Activated gamma-delta T cell treated with Interleukin-2 at 50 U/mL for 16 hours (primary cell): ENCODE data around the gene GATAD2B.
"Not testable (repeated sequence)": the region's sequence is repeated elsewhere in the genome, so short reads cannot be mapped to it uniquely, and the experiment has no call there.

ENCODE experiments used
- DNase-seq: peaks from one replicate; pipeline ENCODE4 v3.0.0-alpha.2; 2020

Gene GATAD2B

DNA sequence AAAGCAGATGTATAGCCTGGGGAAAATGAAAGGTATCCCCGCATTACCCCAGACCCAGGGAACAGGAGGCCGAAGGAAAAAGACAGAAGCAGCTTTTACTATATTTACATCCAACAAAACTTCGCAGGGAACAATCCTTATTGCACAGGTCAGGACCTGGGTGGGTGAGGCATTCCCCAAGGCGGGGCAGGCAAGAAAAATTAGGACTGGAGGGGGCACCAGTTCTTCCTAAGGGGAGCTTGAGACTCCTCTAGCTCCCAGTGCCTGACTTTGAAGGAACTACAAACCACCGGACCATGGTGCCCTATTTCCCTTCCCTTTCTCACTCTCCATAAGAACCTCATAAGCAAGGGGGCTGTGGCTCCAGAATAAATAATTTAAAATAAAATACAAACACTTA is 6.7 kb upstream of the GATAD2B start:
- DNase-seq: no peak

DNA sequence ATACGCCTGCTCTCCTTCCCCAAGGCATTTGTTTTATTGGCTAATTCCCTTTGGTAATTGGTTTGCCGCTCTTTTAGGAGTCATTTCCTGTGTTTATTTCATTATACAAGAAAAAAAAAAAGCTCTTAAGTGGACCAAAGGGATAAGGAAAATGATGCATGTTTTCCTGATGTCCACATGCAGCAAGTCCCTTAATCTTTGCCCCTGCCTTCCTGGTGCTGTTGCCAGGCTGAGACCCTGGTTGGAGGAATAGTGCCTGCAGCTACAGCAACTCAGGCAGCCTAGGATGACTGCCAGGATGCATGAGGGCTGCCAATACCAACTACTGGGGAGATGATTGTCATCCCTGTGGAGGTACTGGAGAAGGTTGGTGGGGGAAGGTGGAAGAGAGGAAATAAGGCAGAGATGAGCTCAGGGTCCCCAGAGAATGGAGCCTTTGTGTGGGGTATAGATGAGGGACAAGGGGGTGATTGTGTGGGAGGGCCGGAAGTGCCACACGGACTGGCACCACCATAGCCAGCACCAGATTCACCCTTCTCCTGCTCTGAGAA is 6.1 kb upstream of the GATAD2B start:
- no peak for DNase-seq

DNA sequence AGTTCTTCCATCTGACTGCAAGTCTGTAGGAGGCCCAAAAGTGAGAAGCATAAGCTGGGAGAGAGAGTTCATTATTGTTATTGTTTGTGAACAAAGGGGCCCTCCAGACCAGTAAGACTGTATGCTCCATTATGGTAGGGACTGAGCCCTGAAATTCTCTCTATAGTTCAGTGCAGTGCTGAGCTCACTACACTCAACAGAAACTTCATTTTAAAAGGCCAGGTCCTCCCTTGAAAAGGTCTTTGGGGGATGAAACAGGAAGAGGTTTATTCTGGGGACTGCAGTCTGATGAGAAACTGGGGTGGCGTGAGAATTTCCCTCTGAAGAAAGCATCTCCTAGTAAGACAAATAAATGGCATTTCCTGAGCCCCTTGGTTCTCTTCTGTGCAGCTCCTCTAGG is 5.5 kb upstream of the GATAD2B start:
- DNase-seq: no peak

DNA sequence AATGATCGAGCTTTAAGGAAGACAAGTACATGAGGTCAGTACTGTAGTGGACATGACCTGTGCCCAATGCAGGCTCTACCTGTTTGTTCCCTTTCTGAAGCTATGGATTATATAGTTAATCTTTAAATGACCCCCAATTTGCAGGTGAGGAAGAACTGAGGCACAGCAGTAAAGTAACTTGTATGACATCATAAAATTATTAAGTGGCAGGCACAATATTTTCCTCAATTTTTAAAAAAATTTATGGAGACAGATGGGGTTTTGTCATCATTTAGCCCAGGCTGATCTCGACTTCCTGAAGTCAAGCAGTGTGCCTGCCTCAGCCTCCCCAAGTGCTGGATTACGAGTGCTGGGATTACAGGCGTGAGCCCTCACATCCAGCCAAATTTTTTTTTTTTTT is 3.6 kb upstream of the GATAD2B start:
- no peak for DNase-seq

DNA sequence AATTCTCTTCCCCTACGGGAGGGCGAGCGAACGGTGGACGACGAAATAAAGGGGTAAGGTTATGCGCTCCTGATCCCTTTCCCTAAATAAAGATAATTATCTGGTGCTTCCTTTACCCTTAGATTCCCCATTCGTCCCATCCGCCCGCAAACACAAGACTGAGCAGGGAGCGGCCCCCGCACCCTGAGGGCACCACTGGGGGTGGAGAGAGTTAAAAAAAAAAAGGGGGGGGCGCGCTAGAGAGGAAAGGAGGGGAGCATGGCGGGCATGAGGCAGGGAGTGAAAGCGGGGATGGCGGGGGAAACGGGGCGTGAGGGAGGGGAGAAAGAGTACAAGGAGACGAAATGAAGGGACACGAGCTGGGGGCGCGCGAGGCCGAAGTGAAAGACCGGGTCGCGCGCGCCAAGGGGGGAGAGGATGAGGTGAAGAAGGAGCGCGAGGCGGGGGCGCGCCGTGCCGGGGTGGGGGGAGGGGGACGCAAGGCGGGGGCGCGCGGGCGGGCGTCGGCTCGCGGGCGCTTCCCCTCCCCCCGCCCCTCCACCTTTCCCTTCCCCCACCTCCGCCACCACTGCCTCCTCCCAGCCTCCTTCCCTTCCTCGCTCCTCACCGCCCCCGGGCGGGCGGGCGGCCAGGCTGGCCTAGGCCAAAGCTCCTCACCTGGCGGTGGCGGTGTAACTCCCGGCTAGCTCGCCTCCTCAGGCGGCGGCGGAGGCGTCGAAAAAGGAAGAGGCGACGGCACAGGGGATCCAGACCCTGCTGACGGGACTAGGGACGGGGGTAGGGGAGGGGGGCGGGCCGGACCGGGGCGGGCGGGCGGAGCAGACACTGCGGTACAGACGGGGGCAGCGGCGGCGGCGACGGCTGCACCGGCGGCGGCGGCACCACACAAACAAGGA is 448 bp downstream of the GATAD2B start:
- DNase-seq: no peak

DNA sequence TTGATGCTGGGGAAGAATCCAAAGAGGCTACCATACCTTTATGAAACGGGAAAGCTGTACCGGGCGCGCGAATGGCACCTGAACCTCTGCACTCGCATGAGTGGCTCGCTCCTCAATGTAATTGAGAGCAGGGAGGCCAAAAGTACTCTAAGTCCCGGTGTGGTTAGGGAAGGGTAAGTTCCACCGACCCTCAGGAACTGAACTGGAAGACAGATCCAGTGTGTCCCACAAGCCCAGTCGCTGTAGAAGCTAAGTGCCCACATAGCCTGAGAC is 1.0 kb downstream of the GATAD2B start:
- no peak for DNase-seq

DNA sequence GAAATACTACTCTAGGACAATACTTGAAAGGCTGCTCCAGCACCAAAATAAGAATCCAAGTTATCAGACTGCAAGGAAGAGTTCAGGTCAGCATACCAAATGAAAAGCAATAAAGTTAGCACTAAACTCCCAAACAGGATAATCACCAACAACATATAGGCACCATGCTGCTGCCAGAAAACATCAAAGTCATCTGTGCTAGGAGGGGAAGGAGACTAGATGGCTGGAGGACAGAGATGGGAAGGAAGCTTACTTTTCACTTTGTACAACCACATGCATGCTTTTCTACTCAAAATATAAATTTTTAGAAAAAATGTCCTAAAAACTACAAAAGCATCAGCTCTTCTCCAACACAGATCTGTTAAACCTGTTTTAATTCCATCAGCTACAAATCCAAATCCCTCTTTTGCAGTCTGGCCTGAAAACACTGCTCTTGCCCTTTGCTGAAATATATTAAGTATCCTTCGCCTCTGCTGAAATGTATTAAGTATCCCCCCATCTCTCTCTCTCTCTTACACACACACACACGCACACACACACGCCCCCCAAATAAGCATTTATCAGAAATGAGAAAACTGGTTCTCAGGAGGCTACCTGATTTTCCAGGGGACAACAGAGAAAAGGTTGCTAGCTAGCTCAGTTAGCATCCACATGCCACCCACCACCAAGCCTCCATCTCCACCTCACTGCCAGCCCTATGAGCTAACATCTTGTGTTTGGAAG is 1.5 kb downstream of the GATAD2B start:
- no peak for DNase-seq

DNA sequence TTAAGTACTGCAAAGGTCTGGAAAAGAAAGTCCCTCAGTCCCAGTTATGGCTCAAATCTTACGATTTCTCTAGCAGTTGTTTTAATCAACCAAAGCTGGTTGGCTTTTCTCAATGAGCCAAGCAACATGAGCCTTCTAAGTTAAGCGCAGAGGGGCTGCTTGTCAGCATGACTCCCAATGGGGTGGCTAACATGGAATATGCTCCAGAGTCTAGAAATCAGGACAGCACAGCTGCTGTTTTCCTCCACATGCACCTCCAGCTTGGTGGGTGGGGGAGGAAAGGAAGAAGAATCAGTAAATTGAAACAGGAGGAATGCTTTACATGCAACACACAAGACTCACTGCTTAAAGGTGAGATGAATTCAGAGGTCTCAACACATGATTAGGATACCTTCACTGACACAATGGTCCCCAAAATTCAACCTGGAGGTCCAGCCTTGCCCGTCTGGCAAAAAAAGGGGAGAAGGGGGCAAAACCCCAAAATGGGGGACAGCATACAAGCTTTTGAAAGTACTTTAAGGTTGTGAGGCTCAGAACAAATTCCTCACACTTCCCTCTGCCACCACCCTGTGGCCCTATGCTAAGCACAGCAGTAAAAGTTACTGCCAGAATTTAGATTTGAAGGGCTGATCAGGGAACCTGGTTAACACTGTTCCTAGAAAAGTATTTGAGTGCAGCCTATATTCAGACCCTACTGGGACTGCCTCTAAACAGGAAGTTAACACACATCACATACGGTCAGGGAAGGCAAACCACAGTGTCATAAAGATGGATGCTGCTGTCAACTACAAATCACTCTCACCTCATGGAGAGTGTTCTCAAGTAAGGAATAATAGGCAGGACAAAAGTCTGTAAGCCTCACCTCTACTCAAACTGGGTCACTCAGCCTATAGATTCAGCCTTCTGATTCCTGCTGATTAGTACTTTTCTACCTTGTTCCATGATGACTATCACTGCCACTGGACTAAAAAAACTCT is 2.6 kb downstream of the GATAD2B start:
- no peak for DNase-seq

DNA sequence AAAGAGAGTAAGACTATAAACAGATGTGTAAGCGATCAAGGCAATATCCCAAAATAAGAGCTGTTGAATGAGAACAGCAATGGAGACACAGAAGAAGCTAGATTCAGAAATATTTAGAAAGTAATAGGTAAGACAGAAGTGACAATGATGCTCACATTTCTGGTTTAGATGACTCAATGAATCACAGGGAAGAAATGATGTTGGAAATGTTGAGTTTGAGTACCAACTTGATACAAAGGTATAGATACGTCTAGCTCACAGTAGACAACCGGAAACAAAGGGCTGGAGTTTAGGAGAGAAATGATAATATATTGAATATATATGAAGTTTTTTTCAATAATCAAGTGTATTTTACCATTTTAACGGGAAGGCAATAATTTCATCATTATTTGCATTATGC is 6.5 kb downstream of the GATAD2B start:
- DNase-seq: no peak

DNA sequence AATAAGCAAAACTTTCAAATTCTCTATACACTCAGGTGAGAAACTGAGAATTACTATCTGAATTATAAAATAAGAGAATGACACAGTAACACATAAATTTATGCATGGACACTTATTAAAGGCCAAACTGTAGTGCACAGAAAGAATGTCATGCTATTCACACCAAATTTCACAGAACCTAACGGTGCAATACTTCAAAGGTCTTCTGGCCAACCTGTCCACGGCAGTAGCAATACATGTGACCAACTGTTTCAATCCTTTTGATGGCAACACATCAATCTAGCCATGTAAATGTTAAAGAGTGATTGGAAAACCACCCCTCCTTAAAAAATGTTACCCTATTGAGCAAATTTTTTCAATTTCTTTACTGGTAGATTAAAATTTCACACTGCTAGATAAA is 10.4 kb downstream of the GATAD2B start:
- no peak for DNase-seq

DNA sequence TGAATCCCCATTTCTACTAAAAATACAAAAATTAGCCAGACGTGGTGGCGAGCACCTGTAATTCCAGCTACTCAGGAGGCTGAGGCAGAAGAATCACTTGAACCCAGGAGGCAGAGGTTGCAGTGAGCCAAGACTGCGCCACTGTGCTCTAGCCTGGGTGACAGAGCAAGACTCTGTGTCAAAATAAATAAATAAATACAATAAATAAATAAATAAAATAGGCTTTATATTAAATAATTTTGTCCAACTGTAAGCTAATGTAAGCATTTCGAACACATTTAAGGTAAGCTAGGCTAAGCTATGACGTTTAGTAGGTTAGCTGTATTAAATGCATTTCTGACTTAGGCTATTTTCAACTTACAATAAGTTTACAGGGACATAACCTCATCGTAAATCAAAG is 12.2 kb downstream of the GATAD2B start:
- DNase-seq: not testable (repeated sequence)

DNA sequence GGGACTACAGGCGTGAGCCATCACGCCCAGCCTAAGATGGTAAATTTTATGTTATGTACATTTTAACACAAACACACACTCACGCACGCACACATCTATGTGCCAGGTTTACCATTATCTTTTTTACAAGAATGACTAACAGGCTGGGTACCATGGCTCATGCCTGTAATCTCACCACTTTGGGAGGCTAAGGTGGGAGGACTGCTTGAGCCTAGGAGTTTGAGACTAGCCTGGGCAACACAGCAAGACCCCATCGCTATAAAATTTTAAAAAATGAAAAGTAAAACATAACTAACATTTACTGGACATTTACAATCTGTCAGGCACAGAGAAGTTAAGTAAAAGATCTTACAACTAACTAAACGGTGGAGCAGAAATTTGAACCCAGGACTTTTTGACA is 14.7 kb downstream of the GATAD2B start:
- DNase-seq: no peak

DNA sequence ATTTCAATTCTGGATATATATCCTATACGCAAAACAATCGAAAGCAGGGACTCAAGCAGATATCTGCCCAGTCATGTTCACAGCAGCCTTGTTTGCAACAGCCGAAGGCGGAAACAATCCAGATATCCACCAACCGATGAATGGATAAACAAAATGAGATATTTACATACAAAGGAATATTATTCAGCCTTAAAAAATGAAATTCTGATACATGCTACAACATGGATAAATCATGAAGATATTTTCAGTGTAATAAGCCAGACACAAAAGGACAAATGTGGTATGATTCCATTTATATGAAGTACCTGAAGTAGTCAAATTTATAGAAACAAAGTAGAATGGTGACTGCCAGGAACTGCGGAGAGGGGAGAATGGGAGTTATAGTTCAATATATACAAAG is 15.6 kb downstream of the GATAD2B start:
- no peak for DNase-seq

DNA sequence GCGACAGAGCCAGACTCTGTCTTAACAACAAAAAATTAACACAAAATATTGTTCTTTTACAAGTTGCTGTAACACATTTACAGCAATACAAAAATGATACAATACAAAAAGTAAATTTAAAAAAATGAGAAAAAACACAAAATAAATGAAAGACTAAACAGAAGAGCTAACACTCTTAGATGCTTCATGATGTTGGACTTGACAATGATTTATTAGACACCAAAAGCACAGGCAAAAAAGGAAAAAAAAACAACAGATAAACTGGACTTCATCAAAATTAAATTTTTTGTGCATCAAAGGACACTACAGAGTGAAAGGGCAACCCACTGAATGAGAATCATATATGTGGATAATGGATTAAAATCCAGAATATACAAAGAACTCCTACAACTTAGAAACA is 16.4 kb downstream of the GATAD2B start:
- no peak for DNase-seq

DNA sequence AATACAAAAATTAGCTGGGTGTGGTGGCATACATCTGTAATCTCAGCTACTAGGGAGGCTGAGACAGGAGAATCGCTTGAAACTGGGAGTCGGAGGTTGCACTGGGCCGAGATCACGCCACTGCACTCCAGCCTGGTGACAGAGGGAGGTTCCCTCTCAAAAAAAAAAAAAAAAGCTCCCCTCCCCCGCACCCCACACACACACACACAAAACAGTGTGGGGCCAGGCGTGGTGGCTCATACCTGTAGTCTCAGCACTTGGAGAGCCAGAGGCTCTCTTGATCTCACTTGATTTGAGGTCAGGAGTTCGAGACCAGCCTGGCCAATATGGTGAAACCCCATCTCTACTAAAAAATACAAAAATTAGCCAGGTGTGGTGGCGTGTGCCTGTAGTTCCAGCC is 16.9 kb downstream of the GATAD2B start:
- not testable (repeated sequence) for DNase-seq

DNA sequence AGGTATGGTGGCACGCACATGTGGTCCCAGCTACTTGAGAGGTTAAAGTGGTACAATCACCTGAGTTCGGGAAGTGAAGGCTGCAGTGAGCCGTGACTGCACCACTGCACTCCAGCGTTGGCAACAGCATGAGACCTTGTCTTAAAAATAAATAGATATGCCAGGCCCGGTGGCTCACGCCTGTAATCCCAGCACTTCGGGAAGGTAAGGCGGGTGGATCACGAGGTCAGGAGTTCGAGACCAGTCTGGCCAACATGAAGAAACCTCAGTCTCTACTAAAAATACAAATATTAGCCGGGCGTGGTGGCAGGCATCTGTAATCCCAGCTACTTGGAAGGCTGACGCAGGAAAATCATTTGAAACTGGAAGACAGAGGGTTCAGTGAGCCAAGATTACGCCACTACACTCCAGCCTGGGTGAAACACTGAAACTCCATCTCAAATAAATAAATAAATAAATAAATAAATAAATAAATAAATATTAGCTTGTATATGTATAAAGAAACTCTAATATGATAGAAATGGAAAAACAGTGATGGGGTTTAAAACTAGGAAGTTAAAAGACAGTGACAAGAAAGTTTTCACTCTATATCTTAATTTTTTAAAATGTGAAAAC is 18.8 kb downstream of the GATAD2B start:
- no peak for DNase-seq

DNA sequence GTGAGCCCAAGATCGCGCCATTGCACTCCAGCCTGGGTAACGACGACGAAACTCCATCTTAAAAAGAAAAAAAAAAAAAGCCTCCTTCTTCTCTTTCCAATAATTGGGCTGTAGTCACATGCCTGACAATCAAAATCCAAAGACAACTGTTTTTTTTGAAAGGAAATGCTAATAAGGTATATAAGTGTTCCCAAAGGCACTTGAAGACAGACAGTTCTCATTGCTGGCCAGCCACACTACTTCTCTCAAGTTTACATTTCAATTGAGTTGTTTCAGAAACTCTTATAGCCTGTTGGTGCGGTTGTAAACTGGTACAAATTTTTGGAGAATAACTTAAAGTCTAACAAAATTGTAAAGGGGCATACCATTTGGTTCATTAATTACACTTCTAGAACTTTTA is 23.3 kb downstream of the GATAD2B start:
- DNase-seq: no peak

DNA sequence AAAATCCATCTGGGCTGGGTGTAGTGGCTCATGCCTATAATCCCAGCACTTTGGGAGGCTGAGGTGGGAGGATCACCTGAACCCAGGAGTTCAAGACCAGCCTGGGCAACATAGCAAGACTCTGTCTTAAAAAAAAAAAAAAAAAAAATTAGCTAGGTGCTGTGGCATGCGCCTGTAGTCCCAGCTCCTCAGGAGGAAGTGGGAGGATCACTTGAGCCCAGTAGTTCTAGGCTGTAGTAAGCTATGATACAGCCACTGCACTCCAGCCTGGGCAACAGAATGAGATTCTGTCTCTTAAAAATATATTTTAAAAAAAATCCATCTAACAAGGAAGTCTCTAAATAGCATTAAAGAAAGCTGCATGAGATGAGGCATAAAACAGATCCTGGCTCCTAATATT is 26.9 kb downstream of the GATAD2B start:
- DNase-seq: not testable (repeated sequence)

DNA sequence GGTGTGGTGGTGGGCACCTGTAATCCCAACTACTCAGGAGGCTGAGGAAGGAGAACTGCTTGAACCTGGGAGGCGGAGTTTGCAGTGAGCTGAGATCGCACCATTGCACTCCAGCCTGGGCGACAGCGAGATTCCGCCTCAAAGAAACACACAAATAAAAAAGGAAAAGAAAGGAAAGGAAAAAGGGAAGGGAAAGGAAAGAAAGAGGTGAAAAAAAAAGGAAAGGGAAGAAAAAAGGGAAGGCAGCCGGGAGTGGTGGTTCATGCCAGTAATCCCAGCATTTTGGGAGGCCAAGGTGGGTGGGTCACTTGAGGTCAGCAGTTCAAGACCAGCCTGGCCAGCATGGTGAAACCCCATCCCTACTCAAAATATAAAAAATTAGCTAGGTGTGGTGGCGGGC is 31.7 kb downstream of the GATAD2B start:
- DNase-seq: not testable (repeated sequence)

DNA sequence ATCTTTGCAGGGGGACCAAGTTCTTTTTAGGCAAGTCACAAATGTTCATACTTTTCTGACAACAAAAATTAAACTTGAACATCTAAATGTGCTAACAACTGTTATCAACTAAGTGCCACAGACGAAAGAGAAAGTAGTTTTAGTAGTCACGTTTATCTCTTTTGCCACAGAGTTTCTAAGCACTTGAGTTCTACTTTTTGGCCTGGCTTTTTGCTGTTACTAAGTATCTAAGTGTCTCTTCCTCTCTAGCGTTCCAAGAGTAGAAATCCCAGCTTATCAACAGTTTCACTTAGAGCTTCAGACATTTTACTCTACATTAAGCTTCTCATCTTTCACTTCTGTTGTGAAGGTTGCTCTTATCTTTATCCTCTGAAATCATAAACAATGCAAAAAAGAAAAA is 34.2 kb downstream of the GATAD2B start:
- DNase-seq: no peak

DNA sequence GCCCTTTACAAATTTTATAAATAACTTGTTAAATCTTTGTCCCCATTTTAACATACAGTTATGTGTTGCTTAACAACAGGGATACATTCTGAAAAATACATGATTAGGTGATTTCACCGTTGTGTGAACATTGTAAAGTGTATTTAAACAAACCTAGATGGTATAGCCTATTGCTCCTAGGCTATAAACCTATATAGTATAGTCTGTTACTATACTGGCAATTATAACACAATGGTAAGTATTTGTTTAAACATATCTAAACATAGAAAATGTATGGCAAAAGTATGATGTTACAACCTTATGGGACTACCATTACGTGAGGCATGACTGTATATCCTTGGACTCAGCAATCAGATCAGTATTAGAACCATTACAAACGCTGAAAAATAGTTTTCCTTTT is 36.6 kb downstream of the GATAD2B start:
- DNase-seq: no peak

DNA sequence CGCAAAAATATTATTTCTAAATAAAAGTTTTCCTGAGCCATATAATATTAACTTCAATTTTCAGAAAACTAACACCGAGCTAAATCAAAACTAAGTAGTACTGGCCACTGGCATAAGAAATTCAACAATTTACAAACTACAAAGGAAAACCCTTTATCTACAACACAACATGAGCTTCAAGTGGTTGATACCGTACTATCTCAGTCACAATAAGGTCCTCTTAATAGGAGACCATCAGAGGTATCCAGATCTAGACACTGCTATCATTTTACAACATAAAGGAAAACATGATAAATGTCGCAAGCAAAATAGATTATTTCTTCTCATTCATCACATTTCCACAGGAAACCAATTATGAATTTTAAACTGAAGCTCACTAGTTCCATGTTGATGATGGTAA is 39.5 kb downstream of the GATAD2B start:
- no peak for DNase-seq
